T-cell (primary cell): Measurements from ENCODE around the gene FGF1. TPM values are rescaled to one million over a fixed set of nuclear protein-coding genes. Genes with fewer than 3 reads are reported as not detected.

Source experiments
- ATAC-seq, 4 experiments: fragments of 200-7000 bp in 3 of 4; fragments of 150-1000 bp in 1 of 4; cut with Tn5 transposase; replicated peaks in 1 of 4; 1 replicate in 3 of 4; 2 replicates in 1 of 4; pipeline ENCODE4 v1.10.0; 2021; ENCODE audit warnings: moderate library complexity in 3 of 4, mild to moderate bottlenecking in 2 of 4, moderate number of reproducible peaks in 1 of 4
- CTCF ChIA-PET, 2 donors: fragments of 300-600 bp; sonication (Branson Sonifier 250); formaldehyde crosslinking; loops; one replicate each; lab custom pipeline; 2022; ENCODE audit warnings: antibody characterized with exemption in 2 of 2; lab: Charles Lee
- POLR2A ChIA-PET, 2 donors: fragments of 300-600 bp; sonication (Branson Sonifier 250); formaldehyde crosslinking; loops; one replicate each; lab custom pipeline; 2022; ENCODE audit warnings: antibody characterized with exemption in 2 of 2; lab: Charles Lee
- DNase-seq, 35 experiments: peaks; one replicate each; pipeline versions ENCODE4 v3.0.0 to v3.0.0-alpha.2; 2013 to 2023
- H3K27ac ChIP-seq: one replicate; pipeline ENCODE4 v1.5.1; 2013; ENCODE audit warnings: low read length
- H3K27me3 ChIP-seq, 2 experiments: replicated peaks in 1 of 2; 1 replicate in 1 of 2; 2 replicates in 1 of 2; pipeline versions ENCODE4 v1.6.1 to v1.7.0; 2013; ENCODE audit warnings: low read length in 1 of 2, mixed read lengths in 1 of 2; ENCODE audit not compliant: control insufficient read depth in 2 of 2, insufficient read depth in 2 of 2; ENCODE audit errors: extremely low read depth in 1 of 2
- H3K36me3 ChIP-seq, 2 donors: 1 replicate in 1 of 2; 2 replicates in 1 of 2; pipeline versions ENCODE4 v1.6.1 to v1.7.0; 2013; ENCODE audit warnings: low read length in 1 of 2; ENCODE audit not compliant: control insufficient read depth in 2 of 2, insufficient read depth in 1 of 2; ENCODE audit errors: extremely low read depth in 1 of 2
- H3K4me1 ChIP-seq, 2 experiments: 1 replicate in 1 of 2; 2 replicates in 1 of 2; pipeline versions ENCODE4 v1.6.1 to v1.7.0; 2013; ENCODE audit warnings: low read length in 2 of 2, mixed read lengths in 1 of 2; ENCODE audit not compliant: insufficient read depth in 2 of 2, control insufficient read depth in 1 of 2; ENCODE audit errors: extremely low read depth in 1 of 2
- H3K4me3 ChIP-seq, 2 donors: 1 replicate in 1 of 2; 2 replicates in 1 of 2; pipeline versions ENCODE4 v1.5.1 to v1.7.0; 2013; ENCODE audit warnings: mild to moderate bottlenecking in 2 of 2, low read length in 1 of 2, moderate library complexity in 1 of 2; ENCODE audit not compliant: control insufficient read depth in 1 of 2; ENCODE audit errors: extremely low read depth in 1 of 2
- H3K9me3 ChIP-seq: 2 replicates; pipeline ENCODE4 v1.7.0; 2013
- H3K27ac Mint-ChIP-seq, 2 donors: one replicate each; pipeline ENCODE4 v1.8.0; 2020 to 2021; ENCODE audit warnings: mild to moderate bottlenecking in 2 of 2, mixed read lengths in 2 of 2
- H3K27me3 Mint-ChIP-seq, 2 donors: one replicate each; pipeline ENCODE4 v1.8.0; 2021 to 2022; ENCODE audit warnings: mixed read lengths in 2 of 2
- H3K36me3 Mint-ChIP-seq: one replicate; pipeline ENCODE4 v1.8.0; 2021; ENCODE audit warnings: mixed read lengths
- H3K4me1 Mint-ChIP-seq, 3 donors: one replicate each; pipeline ENCODE4 v1.8.0; 2020 to 2022; ENCODE audit warnings: mixed read lengths in 3 of 3, mild to moderate bottlenecking in 1 of 3
- H3K4me3 Mint-ChIP-seq, 3 donors: one replicate each; pipeline ENCODE4 v1.8.0; 2020 to 2022; ENCODE audit warnings: mild to moderate bottlenecking in 3 of 3, mixed read lengths in 3 of 3, moderate library complexity in 3 of 3
- H3K9me3 Mint-ChIP-seq, 3 donors: one replicate each; pipeline ENCODE4 v1.8.0; 2020 to 2022; ENCODE audit warnings: mixed read lengths in 3 of 3
- WGBS: methylation state at CpG from one replicate; pipeline ENCODE4 v1.1.5; 2013; ENCODE audit warnings: missing lambda C conversion rate; ENCODE audit not compliant: insufficient coverage; 5-methylcytosine and 5-hydroxymethylcytosine counted together
- total RNA-seq, 35 experiments: library from RNA in 6 of 35; stranded (reverse) in 6 of 35; fragments of 120-200 nt in 1 of 35; gene quantifications; one replicate each; pipeline versions ENCODE4 v1.2.1 to v1.2.4 and lab custom pipeline; 2013 to 2026

Gene FGF1
- not detected for total RNA-seq
- total RNA-seq (2013), result not detected
- 0 to 0.17 (median 0) reads per million in 29 experiments for total RNA-seq (lab: John Stamatoyannopoulos, UW)

- H3K36me3 ChIP-seq, result no peaks in the 10 kb centered on the region
- H3K4me3 ChIP-seq, result no peak within 1 kb of the TSS
- DNase-seq (no peak), ATAC-seq (no peak)
- H3K27ac ChIP-seq, result no peak within 1 kb of the TSS
- H3K27me3 ChIP-seq, result peaks cover 0 to 5% of the 10 kb centered on the region in 2 experiments
- H3K27ac Mint-ChIP-seq, result no peak within 1 kb of the TSS
- H3K4me1 ChIP-seq, result no peaks in the 10 kb centered on the region
- ChIA-PET POLR2A (no interaction called here), CTCF (interaction anchor here (0.5 to 1.0 kb wide), 4 partner anchors 23 to 406 kb away, joined by 3 to 5 read pairs (median 4); no protein-coding TSS in a partner anchor)
- H3K27me3 Mint-ChIP-seq, result peaks cover 8 to 15% of the 10 kb centered on the region in 2 donors
- H3K9me3 Mint-ChIP-seq, result no peaks in the 10 kb centered on the region
- no peaks in the 10 kb centered on the region for H3K36me3 Mint-ChIP-seq
- WGBS, result 92% methylated on average over 4 of the region's 12 CpGs
- H3K4me3 Mint-ChIP-seq, result no peak within 1 kb of the TSS
- no peaks in the 10 kb centered on the region for H3K9me3 ChIP-seq
- no peaks in the 10 kb centered on the region for H3K4me1 Mint-ChIP-seq
Observed at GRCh38 chr5:142685418-142686209, at the start of gene FGF1. FGF1 (minus strand) TSS chr5:142686090; CDS start chr5:142614127, 71,963 bp downstream.

GRCh38 chr5:142727735-142728047 lies 41.8 kb upstream of the FGF1 start:
- ChIA-PET CTCF (interaction anchor here (0.8 to 1.3 kb wide), 2 partner anchors 14 kb away, joined by 3 to 4 read pairs; no protein-coding TSS in a partner anchor), POLR2A (no interaction called here)
- Mint-ChIP-seq H3K36me3 (no peaks in the 10 kb centered on the region), H3K9me3 (no peaks in the 10 kb centered on the region), H3K4me3 (no peak overlapping the region), H3K27me3 (no peaks in the 10 kb centered on the region), H3K4me1 (peaks cover 0 to under 1% (median 0%) of the 10 kb centered on the region in 3 donors), H3K27ac (no peak overlapping the region)
- no peak for DNase-seq
- H3K9me3 ChIP-seq, result no peaks in the 10 kb centered on the region
- peaks cover 0 to 3% of the 10 kb centered on the region in 2 experiments for H3K4me1 ChIP-seq
- H3K36me3 ChIP-seq, result no peaks in the 10 kb centered on the region
- peaks cover 0 to 3% of the 10 kb centered on the region in 2 experiments for H3K27me3 ChIP-seq
- H3K4me3 ChIP-seq, result no peak overlapping the region
- no peak overlapping the region for H3K27ac ChIP-seq
- 83% methylated on average over 2 of the region's 2 CpGs for WGBS
- ATAC-seq, result no peak

GRCh38 chr5:142726188-142726731 lies 40.4 kb upstream of the FGF1 start:
- ChIA-PET CTCF (no interaction called here), POLR2A (no interaction called here)
- DNase-seq, result no peak
- no peak for ATAC-seq
- Mint-ChIP-seq H3K36me3 (no peaks in the 10 kb centered on the region), H3K27me3 (no peaks in the 10 kb centered on the region), H3K4me3 (no peak overlapping the region), H3K4me1 (no peaks in the 10 kb centered on the region), H3K9me3 (no peaks in the 10 kb centered on the region), H3K27ac (no peak overlapping the region)
- H3K27me3 ChIP-seq, result peaks cover 0 to 4% of the 10 kb centered on the region in 2 experiments
- H3K36me3 ChIP-seq, result no peaks in the 10 kb centered on the region
- no peak overlapping the region for H3K4me3 ChIP-seq
- H3K9me3 ChIP-seq, result no peaks in the 10 kb centered on the region
- H3K4me1 ChIP-seq, result no peaks in the 10 kb centered on the region
- WGBS, result no CpG with 5 or more reads among the region's 2 CpGs
- no peak overlapping the region for H3K27ac ChIP-seq

- Histone ChIP-seq H3K4me3 (no peak overlapping the region), H3K27ac (no peak overlapping the region), H3K27me3 (peaks cover 0 to 4% of the 10 kb centered on the region in 2 experiments), H3K36me3 (no peaks in the 10 kb centered on the region), H3K9me3 (no peaks in the 10 kb centered on the region), H3K4me1 (no peaks in the 10 kb centered on the region)
- Mint-ChIP-seq H3K36me3 (no peaks in the 10 kb centered on the region), H3K4me3 (no peak overlapping the region), H3K27ac (no peak overlapping the region), H3K27me3 (no peaks in the 10 kb centered on the region), H3K4me1 (no peaks in the 10 kb centered on the region), H3K9me3 (no peaks in the 10 kb centered on the region)
- no peak for DNase-seq
- POLR2A ChIA-PET, result interaction anchor here in 1 of 2 donors (0.8 kb wide), 1 partner anchor 679 kb away, joined by 3 read pairs; no protein-coding TSS in a partner anchor
- WGBS, result 65% methylated on average over 3 of the region's 4 CpGs
- ATAC-seq, result no peak
- CTCF ChIA-PET, result interaction anchor here in 1 of 2 donors (1.1 kb wide), 1 partner anchor 23 kb away, joined by 3 read pairs; no protein-coding TSS in a partner anchor
Observed at GRCh38 chr5:142725231-142726187, 39.6 kb upstream of the FGF1 start.

- H3K36me3 ChIP-seq, result no peaks in the 10 kb centered on the region
- no peak overlapping the region for H3K27ac Mint-ChIP-seq
- DNase-seq, result no peak
Observed at GRCh38 chr5:142724821-142725220, 38.9 kb upstream of the FGF1 start.

GRCh38 chr5:142722896-142723295 lies 37.0 kb upstream of the FGF1 start:
- no peak overlapping the region for H3K27ac ChIP-seq
- H3K4me3 ChIP-seq, result no peak overlapping the region
- H3K4me1 Mint-ChIP-seq, result no peaks in the 10 kb centered on the region
- no peaks in the 10 kb centered on the region for H3K9me3 ChIP-seq
- no peaks in the 10 kb centered on the region for H3K36me3 ChIP-seq
- H3K36me3 Mint-ChIP-seq, result no peaks in the 10 kb centered on the region
- ATAC-seq (no peak), DNase-seq (no peak)
- no peak overlapping the region for H3K27ac Mint-ChIP-seq
- WGBS, result 100% methylated on average over 2 of the region's 4 CpGs
- CTCF ChIA-PET, result interaction anchor here (0.6 to 1.0 kb wide), 4 partner anchors 25 to 120 kb away, joined by 3 to 6 read pairs (median 4); no protein-coding TSS in a partner anchor
- no peaks in the 10 kb centered on the region for H3K9me3 Mint-ChIP-seq
- POLR2A ChIA-PET, result no interaction called here
- H3K27me3 ChIP-seq, result peaks cover 0 to 4% of the 10 kb centered on the region in 2 experiments
- no peaks in the 10 kb centered on the region for H3K4me1 ChIP-seq
- H3K27me3 Mint-ChIP-seq, result peaks cover 6 to 8% of the 10 kb centered on the region in 2 donors
- H3K4me3 Mint-ChIP-seq, result no peak overlapping the region

More at GRCh38 chr5:142724821-142725220, 38.9 kb upstream of the FGF1 start:
- Histone ChIP-seq H3K9me3 (no peaks in the 10 kb centered on the region), H3K4me3 (no peak overlapping the region), H3K4me1 (no peaks in the 10 kb centered on the region), H3K27ac (no peak overlapping the region), H3K27me3 (peaks cover 0 to 4% of the 10 kb centered on the region in 2 experiments)
- Mint-ChIP-seq H3K4me1 (no peaks in the 10 kb centered on the region), H3K9me3 (no peaks in the 10 kb centered on the region), H3K27me3 (no peaks in the 10 kb centered on the region), H3K4me3 (no peak overlapping the region), H3K36me3 (no peaks in the 10 kb centered on the region)
- WGBS, result 88% methylated on average over 9 of the region's 9 CpGs
- POLR2A ChIA-PET, result interaction anchor here in 1 of 2 donors (0.8 kb wide), 1 partner anchor 680 kb away, joined by 3 read pairs; no protein-coding TSS in a partner anchor
- ATAC-seq, result no peak
- CTCF ChIA-PET, result interaction anchor here in 1 of 2 donors (1.1 kb wide), 1 partner anchor 24 kb away, joined by 3 read pairs; no protein-coding TSS in a partner anchor
